GM12892 (cell line): ENCODE results near the gene NAA16.

Source experiments
- DNase-seq: peaks from one replicate; pipeline ENCODE4 v3.0.0; 2011; ENCODE audit not compliant: insufficient read length
- FAIRE-seq: peaks from 2 replicates; lab custom pipeline; 2011; peaks lifted over from hg19 to GRCh38; lab: Jason Lieb, UNC
- POLR2A ChIP-seq: IDR thresholded peaks from 2 replicates; pipeline ENCODE4 v1.6.1; 2011; ENCODE audit warnings: low read depth, low read length, control low read depth
- POLR2AphosphoS5 ChIP-seq: IDR thresholded peaks from 2 replicates; pipeline ENCODE4 v1.6.1; 2011; ENCODE audit warnings: low read depth, low read length, control low read depth
- TAF1 ChIP-seq: IDR thresholded peaks from 2 replicates; pipeline ENCODE4 v1.6.1; 2011; ENCODE audit warnings: low read depth, mild to moderate bottlenecking, control low read depth, low read length, borderline replicate concordance

NAA16 gene

GRCh38 chr13:41401366-41401765 is 90.3 kb downstream of the NAA16 start:
- DNase-seq (no peak), FAIRE-seq (no peak)

GRCh38 chr13:41402691-41403511 is 91.8 kb downstream of the NAA16 start:
- DNase-seq (no peak), FAIRE-seq (no peak)
- no peak for TF ChIP-seq TAF1
- TF ChIP-seq POLR2A = no peak
- no peak for TF ChIP-seq POLR2AphosphoS5

More at GRCh38 chr13:41401366-41401765, 90.3 kb downstream of the NAA16 start:
- TF ChIP-seq POLR2A = no peak
- no peak for TF ChIP-seq TAF1
- TF ChIP-seq POLR2AphosphoS5 = no peak

- TF ChIP-seq POLR2AphosphoS5 (no peak), TAF1 (no peak), POLR2A (no peak)
- DNase-seq (no peak), FAIRE-seq (no peak)
These were observed 92.9 kb downstream of the NAA16 start for GRCh38 chr13:41403983-41404382.

- no peak for TF ChIP-seq POLR2AphosphoS5
- no peak for TF ChIP-seq TAF1
- TF ChIP-seq POLR2A = no peak
- FAIRE-seq = no peak
- no peak for DNase-seq
These were observed 94.3 kb downstream of the NAA16 start for GRCh38 chr13:41405367-41405766.

- DNase-seq = no peak
- TF ChIP-seq TAF1 (no peak), POLR2A (no peak), POLR2AphosphoS5 (no peak)
- no peak for FAIRE-seq
These were observed 96.3 kb downstream of the NAA16 start for GRCh38 chr13:41407380-41407779.

GRCh38 chr13:41408121-41408520 is 97.1 kb downstream of the NAA16 start:
- DNase-seq (no peak), FAIRE-seq (no peak)
- TF ChIP-seq POLR2AphosphoS5 (no peak), POLR2A (no peak), TAF1 (no peak)

- TF ChIP-seq TAF1 (no peak), POLR2AphosphoS5 (no peak)
- no peak for DNase-seq
- no peak for FAIRE-seq
These were observed 97.7 kb downstream of the NAA16 start for GRCh38 chr13:41408746-41409145.

GRCh38 chr13:41409611-41410010 is 98.5 kb downstream of the NAA16 start:
- FAIRE-seq (no peak), DNase-seq (no peak)
- no peak for TF ChIP-seq POLR2AphosphoS5
- no peak for TF ChIP-seq POLR2A
- no peak for TF ChIP-seq TAF1

GRCh38 chr13:41411060-41411459 is 100.0 kb downstream of the NAA16 start:
- TF ChIP-seq POLR2AphosphoS5 = no peak
- no peak for TF ChIP-seq POLR2A
- no peak for DNase-seq
- no peak for FAIRE-seq

- TF ChIP-seq TAF1 (no peak), POLR2AphosphoS5 (no peak), POLR2A (no peak)
- DNase-seq (no peak), FAIRE-seq (no peak)
These were observed 100.5 kb downstream of the NAA16 start for GRCh38 chr13:41411522-41411921.

GRCh38 chr13:41413872-41414271 is 102.8 kb downstream of the NAA16 start:
- no peak for TF ChIP-seq TAF1
- no peak for TF ChIP-seq POLR2AphosphoS5
- no peak for TF ChIP-seq POLR2A
- DNase-seq = no peak
- FAIRE-seq = no peak

- TF ChIP-seq POLR2A (no peak), POLR2AphosphoS5 (no peak), TAF1 (no peak)
- FAIRE-seq (no peak), DNase-seq (no peak)
These were observed 105.2 kb downstream of the NAA16 start for GRCh38 chr13:41416276-41416675.

GRCh38 chr13:41418027-41418426 is 107.0 kb downstream of the NAA16 start:
- TF ChIP-seq POLR2A = no peak
- no peak for TF ChIP-seq POLR2AphosphoS5
- TF ChIP-seq TAF1 = no peak
- no peak for DNase-seq
- FAIRE-seq = no peak
